ENCODE results near the gene PRR20A.
"Not testable (repeated sequence)": the region's sequence is repeated elsewhere in the genome, so short reads cannot be mapped to it uniquely, and the experiment has no call there.

DNA sequence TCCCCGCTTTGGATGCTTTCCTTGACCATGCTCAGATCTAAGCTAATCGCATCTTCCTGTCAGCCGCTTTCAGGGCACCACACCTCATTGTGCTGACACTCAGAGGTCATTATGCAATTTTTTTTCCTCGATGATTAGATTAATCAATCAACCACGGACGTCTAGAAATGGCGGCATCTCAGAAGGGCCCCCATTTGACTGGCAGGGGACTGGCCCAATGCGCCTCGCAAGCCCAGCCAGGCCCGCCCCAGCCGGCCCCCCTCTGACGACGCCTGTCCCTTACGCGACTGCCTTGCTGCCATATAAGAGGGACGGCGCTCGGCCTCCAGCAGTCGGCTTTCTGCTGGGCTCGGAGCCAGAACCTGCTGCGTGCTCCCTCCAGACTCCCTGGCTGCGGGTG is 13.0 kb downstream of the PRR20A start, which contains the start of gene PRR20C:
- TF ChIP-seq, protein P1, sequence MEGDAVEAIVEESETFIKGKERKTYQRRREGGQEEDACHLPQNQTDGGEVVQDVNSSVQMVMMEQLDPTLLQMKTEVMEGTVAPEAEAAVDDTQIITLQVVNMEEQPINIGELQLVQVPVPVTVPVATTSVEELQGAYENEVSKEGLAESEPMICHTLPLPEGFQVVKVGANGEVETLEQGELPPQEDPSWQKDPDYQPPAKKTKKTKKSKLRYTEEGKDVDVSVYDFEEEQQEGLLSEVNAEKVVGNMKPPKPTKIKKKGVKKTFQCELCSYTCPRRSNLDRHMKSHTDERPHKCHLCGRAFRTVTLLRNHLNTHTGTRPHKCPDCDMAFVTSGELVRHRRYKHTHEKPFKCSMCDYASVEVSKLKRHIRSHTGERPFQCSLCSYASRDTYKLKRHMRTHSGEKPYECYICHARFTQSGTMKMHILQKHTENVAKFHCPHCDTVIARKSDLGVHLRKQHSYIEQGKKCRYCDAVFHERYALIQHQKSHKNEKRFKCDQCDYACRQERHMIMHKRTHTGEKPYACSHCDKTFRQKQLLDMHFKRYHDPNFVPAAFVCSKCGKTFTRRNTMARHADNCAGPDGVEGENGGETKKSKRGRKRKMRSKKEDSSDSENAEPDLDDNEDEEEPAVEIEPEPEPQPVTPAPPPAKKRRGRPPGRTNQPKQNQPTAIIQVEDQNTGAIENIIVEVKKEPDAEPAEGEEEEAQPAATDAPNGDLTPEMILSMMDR (IDR thresholded peaks at IDR 0.05), result not testable (repeated sequence)
- not testable (repeated sequence) for TF ChIP-seq POLR2A (IDR thresholded peaks at IDR 0.05)
